GM19193 (cell line): Measurements from ENCODE around the gene DNAJB8.

Source experiments
- POLR2A ChIP-seq: IDR thresholded peaks from 4 replicates; pipeline ENCODE4 v1.6.1; 2011; ENCODE audit not compliant: insufficient read depth, insufficient read length; ENCODE audit errors: extremely low read depth

Gene DNAJB8

DNA sequence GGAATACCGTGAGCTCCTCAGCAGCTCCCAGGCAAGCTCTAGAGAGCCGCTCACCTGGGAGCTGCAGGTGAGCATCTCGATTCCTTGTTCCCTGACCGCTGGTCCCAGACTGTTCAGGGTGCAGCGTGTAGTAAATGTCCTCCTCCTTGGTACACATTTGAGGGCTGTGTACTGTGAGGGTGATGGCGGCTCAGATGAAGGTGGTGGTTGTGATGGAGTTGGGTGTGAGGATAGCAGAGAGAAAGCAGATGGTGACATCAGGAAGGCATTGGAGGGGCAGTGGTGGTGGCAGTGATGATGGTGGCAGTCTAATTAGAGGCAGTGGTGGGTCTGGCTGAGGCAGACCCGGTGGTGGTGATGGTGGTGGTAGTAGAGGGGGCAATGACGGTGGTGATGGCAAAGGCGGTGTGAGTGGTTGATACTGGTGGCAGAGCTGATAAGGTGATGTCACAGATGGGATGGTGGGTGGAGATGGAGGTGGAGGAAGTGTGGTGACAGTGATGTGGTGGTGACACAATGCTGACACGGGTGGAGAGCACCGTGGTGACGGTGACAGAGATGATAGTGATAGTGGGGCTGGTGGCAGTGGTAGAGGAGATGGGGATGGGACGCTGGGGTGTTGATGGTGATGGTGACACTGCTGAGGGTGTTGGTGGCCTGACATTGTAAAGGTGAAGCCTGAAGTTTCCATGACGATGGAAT is at the start of gene DNAJB8:
Gene DNAJB8, minus strand, starts transcription at position 51 of the 702 bp plus-strand sequence. CDS start 3,645 bp downstream, outside the sequence.
- no peak for TF ChIP-seq POLR2A

DNA sequence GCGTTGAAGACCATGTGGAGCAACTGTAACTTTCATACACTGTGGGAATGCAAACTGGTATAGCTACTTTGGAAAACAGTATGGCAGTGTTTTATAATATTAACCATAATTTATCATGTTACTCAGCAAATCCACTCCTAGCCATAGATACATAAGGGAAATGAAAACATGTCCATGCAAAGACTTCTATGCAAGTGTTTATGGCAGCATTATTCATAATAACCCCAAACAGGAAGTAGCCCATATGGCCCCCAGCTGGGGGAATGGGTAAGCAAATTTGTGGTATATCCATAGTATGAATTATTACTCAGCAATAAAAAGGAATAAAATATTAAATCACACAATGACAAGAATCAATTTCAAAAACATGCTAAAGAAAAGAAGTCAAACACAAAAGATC is 49.3 kb upstream of the DNAJB8 start:
- no peak for TF ChIP-seq POLR2A

DNA sequence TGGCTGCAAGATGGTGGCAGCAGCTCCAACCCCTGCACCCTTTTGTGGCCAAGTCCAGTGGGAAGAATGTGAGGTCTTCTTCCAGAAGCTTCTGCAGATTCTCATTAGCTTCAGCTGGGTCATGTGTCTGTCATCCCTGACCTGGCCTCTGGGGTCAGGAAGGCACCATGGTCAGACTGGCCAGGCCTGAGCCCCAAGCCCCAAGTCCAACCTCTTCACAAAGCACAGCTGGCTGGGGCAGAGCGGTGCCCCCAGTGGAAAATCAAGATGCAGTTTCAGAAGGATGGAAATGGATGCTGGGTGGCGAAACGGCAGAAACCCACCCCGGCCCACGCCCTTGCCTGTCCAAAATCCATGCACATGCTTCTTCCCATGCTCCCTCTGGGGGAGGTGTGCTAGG is 42.2 kb upstream of the DNAJB8 start:
- no peak for TF ChIP-seq POLR2A

DNA sequence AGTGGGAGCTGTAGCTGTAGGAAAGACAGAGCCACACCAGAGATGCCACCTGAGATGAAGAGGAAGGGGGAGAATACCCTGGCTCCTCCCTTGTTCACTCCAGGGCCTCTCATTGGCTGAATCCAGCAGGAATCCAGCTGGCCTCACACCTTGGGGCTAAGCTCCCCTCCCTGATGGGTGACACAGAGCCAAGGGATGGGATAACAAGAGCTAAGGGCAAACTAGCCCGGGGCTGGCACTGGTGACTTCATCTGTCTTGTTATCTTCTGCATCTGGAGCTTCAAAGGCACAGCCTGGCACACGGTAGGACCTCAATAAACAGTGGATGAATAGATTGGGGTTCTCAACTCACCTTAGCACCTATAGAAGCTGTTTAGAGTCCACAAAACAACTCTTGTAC is 40.1 kb upstream of the DNAJB8 start:
- TF ChIP-seq POLR2A, result no peak

DNA sequence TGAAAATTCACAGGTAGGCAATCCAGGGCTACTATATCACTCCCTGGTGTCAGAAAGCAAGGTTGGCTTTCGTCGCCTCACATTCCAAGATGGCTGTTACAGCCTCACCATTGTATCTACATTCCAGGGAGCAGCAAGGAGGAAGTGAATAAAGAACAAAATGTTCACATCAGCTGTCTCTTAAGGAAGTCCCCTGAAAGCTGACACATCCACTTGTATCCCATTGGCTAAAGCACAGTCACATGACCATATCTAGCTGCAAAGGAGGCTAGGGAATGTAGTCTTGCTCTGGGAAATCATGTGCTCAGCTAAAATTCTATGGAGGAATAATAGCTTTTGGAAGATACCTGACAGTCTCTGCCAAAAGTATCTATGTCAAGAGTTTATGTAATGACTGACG is 39.1 kb upstream of the DNAJB8 start:
- no peak for TF ChIP-seq POLR2A

DNA sequence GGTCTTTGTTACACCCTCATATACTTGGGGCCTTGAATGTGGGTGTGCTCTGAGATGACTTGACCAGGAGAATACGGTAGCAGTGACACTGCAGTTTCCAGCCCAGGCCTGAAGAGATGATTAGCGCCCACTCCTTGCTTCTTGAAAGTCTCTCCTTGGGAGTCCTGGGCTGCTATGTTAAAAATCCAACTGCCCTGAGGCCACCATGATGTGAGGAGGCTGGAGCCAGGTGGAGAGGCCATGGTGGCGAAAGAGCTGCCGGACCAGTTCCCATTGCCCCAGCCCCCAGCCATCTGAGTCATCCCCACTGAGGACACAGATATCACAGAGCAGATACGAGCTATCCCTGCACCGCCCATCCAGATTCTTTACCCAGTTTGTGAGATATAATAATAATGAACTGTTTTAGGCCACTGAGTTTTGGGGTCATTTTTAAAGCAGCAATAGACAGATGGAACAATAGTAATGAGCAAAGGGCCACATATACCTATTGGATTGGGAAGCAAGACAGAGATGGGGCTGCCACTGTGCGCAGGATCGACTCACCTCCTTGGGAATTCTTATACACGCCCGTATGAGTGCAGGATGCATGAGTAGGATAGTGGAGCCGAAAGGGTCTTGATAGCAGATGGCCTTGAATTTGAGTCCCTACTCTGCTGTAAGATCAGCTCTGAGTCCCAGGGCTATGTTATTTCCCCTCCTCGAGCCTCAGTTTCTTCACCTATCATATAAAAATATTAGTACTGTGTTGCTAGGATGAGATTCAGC is 38.5 kb upstream of the DNAJB8 start:
- no peak for TF ChIP-seq POLR2A

DNA sequence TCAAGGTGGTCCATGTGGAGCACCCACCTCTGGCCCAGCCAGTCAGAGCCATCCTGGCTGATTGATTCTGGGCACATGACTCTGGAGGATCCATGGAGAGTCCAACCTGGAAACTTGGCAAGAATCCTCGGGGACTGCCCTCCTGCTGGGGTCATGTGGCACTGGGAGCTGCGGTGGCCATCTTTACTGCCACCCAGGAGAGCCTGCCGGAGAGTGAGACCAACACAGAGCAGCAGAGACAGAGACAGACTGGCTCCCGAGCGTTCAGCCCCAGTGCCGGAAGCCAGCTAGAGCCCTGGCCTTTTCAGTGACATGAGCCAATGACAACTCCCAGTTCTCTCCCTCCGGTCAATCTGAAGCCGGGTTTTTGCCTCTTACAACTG is 37.8 kb upstream of the DNAJB8 start:
- TF ChIP-seq POLR2A, result no peak

DNA sequence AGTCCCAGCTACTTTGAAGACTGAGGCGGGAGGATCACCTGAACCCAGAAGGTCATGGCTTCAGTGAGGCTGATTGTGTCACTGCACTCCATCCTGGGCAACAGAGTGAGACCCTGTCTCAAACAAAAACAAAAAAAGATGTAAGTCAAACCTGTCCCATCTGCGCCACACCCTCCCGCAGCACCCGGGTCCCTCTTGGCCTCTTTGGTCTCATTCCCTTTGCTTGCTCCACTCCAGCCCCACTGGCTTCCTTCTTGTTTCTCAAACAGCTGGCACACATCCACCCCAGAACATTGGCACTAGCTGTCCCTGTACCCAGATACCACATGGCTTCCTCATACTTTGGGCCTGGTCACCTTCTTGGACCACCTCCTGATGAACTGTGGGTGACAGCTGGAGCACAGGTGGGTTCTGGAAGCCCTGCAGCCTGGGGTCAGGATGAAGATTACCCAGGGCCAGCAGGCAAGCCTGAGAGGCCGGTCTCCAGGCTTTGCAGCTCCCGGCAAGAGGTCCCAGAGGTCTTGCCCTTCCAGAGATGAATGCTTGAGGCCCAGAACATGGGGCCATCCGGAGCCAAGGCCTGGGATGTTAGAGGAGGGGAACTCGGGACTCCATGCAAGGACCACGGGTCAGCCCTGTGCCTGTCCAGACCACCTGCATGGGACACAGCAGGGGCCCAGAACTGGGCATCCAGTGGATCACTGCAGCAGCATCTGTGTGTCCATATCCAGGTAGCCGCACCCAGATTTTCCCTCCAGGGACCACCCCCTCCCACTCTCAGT is 37.3 kb upstream of the DNAJB8 start:
- no peak for TF ChIP-seq POLR2A

DNA sequence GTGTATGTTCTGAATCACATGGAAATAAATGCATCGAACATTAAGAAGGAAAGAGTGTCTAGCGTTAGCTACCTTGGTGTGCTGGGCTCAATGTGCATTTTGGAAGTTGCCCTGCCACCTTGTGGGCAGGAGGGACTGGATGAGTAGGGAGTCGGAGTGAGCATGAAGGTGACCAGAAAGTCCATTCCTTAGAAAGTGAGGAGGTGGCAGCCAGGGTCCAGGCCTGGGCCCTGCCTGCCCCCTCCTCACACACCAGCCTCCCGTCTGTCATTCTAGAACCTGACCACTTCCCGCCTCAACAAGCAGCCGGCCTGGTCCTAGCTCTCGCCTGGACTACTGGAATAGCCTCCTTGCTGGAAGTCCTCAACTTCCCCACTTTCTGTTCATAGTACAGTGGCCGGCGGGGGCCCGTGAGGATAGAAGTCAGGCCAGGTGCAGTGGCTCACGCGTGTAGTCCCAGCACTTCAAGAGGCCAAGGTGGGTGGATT is 36.5 kb upstream of the DNAJB8 start:
- no peak for TF ChIP-seq POLR2A

DNA sequence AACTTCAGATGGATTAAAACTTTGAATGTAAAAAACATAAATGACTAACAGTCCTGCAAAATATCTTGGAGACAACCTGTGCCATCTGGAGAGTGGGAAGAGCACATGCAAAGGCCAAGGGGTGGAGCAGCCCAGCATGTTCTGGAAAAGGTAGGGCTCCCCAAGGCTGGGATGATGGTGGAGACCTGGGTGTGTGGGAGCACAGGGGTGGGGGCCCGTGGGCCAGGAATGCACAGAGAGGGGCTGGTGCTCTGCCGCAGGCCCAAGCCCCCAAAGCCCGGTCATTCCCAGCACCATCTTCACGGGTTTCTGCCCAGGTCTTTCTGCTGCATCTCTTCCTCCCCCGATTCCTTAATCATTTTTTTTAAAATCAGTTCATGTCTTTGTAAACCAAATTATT is 36.0 kb upstream of the DNAJB8 start:
- no peak for TF ChIP-seq POLR2A

DNA sequence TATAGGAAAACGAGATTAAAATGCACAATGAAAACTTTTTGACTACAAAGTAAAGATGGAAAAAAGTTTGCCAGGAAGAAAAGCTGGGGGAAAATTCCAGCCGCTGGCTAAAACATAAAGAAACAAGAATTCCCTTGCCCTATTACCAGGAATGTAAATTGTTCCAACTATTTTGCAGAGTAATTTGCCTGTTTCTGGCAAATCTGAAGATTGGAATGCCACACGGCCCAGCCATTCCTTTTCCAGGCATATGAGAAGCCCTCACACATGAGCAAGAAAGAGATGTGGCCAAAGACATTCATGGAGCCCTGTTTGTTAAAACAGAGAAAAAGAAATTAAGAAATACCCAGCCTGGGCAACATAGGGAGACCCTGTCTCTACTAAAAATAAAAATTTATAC is 34.7 kb upstream of the DNAJB8 start:
- TF ChIP-seq POLR2A, result no peak

DNA sequence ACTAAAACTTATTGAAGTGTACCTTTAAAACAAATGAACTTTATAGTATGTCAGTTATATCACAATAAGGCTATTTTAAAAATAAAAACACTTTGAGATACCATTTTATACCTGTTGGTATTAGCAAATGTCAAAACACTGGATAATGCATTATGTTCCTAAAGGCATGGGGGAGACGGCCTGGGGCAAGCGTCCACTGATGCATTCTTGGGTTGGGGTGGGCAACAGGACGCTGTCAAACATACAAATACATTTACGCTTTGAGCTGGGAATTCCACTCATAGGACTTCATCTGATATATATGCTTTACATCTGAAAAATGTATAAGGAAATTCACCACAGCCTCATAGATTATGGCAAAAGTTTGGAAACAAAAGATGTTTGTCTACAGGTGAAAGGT is 33.9 kb upstream of the DNAJB8 start:
- no peak for TF ChIP-seq POLR2A

DNA sequence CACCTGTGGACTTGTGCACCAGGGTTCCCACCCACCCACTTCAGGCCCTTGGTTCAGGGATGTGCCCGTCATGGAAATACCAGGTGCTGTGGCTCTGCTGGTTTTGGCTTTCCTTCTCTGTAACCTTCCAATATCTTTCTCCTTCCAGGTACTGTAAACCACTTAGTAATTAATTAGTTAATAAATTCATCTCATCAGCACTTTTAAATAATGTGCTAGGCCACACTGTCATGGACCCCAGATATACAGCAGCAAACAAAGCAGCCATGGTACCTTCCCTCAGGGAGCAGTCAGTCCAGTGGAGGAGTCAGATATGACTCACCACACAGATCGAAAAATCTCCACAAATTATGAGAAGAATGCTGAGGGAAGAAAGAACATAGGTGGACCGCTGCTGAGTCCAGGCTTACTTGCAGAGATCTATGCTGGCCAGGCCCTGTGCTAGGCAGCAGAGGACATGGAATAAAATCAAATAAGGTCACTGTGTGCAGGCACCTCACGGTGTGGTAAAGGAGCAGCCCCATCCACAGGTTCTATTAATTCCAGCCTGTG is 33.1 kb upstream of the DNAJB8 start:
- no peak for TF ChIP-seq POLR2A

DNA sequence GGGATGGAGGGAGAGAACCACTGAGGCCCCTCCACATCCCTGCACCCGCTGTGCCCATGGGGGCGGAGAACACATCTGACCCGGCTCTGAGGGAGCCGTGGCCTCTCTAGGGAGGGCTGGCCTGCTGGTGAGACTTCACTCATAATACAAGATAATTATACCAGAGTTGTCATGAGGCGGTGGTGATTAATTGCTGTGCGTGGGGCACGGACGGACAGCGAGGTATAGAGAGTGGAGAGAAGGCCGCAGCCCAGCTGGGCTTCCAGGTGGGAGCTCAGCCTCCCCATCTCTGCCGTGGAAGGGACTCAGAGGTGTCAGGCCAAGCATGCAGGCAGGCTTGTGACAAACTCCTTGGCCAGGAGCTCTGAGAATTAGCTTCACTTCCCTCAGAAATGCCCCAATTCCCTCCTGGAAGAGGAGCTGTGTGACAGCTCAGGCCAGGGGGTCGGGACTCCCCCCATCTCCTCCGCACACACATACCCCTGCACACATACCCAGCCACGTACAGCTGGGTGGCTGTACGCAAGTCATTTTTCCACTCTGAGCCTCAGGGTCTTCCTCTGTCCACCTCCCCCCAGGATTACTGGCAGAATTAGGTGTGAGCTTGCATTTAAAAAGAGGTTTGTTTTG is 32.3 kb upstream of the DNAJB8 start:
- TF ChIP-seq POLR2A, result no peak
